HG03521 (cell line): Measurements from ENCODE around the gene WRAP53.

Experiments used
- ATAC-seq: cut with Tn5 transposase; IDR thresholded peaks from one replicate; pipeline ENCODE4 v1.9.1; 2021; ENCODE audit warnings: mild to moderate bottlenecking, moderate library complexity; ENCODE audit not compliant: unreplicated experiment

The WRAP53 gene

DNA sequence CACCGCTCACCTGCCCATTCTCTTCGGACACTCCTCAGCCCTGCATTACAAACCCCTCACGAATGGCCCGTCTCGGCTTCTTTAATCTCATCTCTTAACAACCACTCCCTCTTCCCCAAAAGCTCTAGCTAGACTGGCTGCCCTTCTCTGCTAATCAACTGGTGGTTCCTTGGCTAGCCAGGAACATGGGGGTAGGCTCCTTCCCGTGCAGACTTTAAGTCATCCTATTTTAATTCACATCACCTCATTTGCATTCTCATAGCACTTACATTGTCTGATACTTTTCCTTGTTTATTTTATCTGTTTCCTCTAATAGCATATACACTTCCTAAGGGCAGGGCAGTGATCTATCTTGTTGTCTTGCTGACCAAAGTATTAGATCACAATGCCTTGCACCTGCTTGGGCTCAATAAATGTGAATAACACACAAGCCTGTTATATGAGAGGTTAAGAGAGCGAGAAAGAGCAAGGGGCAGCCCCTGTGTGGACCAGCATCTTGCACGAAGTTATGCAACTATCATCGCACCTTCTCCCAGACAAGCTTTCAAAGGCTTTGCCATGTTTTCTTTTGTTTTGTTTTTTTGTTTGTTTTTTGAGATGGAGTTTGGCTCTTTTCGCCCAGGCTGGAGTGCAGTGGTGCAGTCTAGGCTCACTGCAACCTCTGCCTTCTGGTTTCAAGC lies 10.7 kb upstream of the WRAP53 start:
- ATAC-seq: no peak

DNA sequence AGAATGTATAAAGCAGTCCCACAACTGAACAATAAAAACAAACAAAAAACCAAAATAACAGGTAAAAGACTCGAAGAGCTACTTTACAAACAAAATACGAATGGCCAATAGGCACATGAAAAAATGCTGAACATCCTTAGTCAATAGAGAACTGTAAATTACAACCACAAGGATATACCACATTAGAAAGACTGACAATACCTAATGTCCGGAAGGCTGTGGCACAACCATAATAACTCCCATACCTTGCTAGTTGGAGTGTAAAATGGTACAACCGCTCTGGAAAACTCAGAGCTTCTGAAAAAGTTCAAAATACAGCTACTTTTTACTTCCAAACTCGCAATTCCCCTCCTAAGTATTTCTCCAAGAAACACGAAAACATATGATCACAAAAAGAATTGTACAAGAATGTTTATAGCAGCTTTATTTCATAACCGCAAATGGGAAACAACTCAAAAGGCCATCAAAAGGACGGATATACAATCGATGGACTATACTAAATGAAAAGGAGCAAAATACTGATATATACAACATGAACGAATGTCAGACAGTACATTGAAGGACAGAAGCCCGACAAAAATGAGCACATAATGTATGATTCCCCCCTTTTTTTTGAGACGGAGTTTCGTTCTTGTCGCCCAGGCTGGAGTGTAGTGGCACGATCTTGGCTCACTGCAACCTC lies 3.3 kb upstream of the WRAP53 start:
- no peak for ATAC-seq

DNA sequence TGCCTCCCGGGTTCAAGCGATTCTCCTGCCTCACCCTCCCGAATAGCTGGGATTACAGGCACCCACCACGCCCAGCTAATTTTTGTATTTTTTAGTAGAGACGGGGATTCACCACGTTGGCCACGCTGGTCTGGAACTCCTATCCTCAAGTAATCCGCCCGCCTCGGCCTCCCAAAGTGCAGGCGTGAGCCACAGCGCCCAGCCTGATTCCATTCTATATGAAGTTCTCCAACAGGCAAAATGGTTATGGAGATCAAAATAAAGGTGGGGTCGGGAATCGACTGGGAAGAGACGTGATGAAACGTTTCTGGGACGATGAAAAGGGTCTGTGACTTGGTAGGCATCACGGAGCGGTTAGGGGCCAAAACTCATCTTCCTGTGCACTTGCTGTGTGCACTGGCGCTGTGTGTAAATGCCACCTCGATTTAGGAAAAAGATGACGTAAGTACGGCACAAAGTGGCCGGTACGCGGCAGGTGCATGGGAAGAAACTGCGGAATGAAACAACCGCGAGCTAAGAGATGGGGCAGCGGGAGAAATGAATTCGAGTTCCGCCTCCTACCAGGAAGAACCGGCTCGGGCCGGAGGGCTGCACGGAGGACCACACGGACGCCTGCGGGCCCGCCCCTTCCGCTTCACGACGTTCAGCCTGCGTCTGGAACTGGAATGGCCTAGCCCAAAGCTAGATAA lies 2.6 kb upstream of the WRAP53 start:
- peak; percentile 50 for ATAC-seq

DNA sequence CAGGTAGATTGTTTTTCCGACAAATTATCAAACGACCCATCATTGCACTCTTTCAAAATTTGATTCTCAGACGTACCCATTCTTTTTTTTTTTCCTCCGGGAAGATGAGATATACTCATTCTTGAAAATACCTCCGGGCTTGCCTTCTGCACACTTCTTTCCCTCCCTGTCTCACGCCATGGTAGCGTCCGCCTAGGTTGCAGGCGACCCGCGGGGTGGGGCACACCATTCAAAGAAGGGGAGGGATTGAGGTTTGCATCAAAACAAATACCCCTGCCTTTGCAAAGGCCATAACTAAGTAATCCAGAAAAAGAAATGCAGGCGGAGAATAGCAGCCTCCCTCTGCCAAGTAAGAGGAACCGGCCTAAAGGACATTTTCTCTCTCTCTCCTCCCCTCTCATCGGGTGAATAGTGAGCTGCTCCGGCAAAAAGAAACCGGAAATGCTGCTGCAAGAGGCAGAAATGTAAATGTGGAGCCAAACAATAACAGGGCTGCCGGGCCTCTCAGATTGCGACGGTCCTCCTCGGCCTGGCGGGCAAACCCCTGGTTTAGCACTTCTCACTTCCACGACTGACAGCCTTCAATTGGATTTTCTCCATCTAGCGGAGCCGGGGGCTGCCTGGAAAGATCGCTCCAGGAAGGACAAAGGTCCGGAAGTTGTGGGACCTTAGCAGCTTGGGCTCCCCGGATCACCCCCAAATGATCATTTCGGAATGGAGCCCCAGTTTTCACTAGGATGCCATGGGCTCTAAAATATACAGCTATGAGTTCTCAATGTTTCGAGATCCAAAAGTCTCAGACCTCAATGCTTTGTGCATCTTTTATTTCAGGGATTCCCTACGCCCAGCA lies 1.8 kb upstream of the WRAP53 start:
- ATAC-seq: peak; percentile 40

DNA sequence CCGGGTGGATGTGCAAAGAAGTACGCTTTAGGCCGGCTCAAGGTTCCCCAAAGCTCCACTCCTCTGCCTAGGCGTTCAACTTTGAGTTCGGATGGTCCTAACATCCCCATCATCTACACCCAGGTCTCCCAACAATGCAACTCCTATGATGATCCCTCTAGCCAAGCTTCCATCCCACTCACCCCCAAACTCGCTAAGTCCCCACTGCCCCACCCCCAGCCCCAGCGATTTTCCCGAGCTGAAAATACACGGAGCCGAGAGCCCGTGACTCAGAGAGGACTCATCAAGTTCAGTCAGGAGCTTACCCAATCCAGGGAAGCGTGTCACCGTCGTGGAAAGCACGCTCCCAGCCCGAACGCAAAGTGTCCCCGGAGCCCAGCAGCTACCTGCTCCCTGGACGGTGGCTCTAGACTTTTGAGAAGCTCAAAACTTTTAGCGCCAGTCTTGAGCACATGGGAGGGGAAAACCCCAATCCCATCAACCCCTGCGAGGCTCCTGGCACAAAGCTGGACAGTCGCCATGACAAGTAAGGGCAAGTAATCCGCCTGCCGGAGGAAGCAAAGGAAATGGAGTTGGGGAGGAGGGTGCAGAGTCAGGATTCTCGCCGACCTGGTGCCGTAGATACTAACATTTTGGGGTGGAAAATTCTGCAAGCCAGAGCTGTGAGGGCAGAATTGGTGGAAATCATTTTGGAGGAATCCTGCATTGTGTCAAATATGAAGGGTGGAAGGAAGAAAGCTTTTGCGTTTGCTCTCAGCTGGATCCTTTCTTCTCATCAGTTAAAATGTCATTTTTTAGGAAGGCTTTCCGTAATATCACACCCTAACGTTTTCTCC lies 987 bp upstream of the WRAP53 start, which contains the start of gene TP53:
Gene TP53, minus strand, starts transcription at position 419 of the 836 bp plus-strand sequence. CDS start 10,896 bp downstream, outside the sequence.
- ATAC-seq: no peak

DNA sequence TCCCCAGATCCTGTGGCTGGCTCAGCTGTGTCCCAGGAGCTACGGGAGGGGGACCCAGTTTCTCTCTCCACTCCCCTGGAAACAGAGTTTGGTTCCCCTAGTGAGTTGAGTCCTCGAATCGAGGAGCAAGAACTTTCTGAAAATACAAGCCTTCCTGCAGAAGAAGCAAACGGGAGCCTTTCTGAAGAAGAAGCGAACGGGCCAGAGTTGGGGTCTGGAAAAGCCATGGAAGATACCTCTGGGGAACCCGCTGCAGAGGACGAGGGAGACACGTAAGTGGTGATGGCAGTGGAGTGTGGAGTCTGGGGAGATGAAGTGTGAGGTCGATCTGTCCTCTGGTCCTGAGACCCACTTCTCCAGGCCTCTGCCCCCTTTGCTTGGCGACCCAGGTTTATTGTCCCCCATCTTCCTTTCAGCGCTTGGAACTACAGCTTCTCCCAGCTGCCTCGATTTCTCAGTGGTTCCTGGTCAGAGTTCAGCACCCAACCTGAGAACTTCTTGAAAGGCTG lies 585 bp downstream of the WRAP53 start:
- ATAC-seq: no peak

DNA sequence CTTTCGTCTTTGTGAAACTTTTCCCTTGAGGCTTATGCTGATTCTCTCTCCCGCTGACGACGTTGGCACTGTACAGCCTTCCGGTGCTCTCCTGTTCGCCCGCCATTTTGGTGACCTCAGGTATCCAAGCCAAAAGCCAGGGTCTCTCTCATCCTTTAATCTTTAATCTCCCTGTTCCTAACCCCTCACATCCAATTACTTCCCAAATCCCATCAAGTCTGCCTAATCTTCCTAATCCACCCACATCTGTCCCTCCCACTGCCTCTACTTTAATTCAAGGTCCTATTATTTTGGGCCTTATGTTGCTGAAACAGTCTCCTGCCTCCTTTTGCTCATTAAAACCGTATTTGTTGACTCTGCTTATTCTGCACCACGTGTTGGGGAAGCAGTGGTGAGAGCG lies 7.3 kb downstream of the WRAP53 start:
- no peak for ATAC-seq

DNA sequence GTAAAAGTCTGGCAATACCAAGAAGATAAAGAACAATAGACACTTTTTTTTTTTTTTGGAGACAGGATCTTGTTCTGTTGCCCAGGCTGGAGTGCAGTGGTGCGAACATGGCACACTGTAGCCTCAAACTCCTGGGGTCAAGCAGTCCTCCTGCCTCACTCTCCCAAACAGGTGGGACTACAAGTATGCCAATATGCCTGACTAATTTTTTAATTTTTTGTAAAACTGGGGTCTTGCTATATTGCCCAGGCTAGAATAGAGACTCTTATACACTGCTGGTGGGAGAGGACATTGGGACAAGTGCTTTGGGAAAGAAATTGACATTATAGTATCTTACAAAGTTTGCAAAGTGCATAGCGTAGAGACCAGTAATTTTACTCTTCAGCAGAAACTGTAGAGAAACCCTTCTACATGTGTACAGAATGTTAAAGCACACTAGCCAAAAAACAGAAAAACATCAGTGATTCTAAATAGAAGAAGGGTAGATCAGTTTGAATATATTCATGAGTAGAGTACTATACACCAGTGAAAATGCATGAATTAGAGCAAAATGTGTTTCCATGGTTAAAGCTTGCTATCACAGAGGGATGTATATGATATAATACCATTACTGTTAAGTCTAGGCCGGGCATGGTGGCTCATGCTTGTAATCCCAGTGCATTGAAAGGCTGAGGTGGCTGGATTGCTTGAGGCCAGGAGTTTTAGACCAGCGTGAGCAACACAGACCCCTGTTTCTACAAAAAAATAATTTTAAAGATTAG lies 9.7 kb downstream of the WRAP53 start:
- no peak for ATAC-seq

DNA sequence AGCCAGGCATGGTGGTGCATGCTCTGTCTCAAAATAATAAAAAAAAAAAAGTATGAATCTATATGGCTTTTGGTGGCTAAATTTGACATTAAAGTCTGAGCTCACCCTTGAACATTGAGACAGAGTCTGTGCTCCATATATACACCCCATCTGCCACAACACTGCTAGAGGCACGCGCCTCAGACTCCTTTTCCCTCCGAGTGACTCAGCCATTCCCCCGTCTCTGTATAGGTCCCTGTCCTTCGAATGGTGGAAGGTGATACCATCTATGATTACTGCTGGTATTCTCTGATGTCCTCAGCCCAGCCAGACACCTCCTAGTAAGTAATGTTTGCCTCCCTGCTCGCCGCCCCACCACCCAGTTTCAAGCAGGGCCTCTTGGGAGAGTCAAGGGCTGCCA lies 12.2 kb downstream of the WRAP53 start:
- no peak for ATAC-seq

DNA sequence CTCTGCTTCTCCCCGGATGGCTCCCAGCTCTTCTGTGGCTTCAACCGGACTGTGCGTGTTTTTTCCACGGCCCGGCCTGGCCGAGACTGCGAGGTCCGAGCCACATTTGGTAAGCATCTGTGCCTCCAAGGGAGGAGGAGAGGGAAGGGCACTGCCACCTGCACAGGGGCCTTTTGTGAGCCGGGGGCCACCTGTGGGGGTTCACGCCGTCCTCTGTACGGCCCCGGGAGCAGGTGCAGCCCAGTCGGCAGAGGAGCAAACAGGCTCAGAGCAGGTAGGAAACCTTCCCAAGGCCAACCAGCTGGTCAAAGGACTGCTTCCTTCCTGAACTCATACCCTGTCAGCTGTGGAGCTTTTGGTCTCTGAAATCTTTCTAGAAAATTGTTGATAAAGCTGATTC lies 13.4 kb downstream of the WRAP53 start:
- ATAC-seq: no peak

DNA sequence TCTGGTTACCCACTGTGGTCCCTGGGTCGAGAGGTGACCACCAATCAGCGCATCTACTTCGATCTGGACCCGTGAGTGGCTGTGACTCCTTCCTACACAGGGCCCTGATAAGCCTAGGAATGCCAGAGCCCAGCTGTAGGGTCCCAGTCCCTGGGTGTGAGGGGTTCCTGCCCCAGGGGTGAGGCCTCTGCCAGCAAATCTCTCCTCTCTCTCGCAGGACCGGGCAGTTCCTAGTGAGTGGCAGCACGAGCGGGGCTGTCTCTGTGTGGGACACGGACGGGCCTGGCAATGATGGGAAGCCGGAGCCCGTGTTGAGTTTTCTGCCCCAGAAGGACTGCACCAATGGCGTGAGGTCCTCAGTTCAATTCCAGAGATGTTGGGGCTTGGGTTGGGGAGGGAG lies 14.5 kb downstream of the WRAP53 start:
- no peak for ATAC-seq

DNA sequence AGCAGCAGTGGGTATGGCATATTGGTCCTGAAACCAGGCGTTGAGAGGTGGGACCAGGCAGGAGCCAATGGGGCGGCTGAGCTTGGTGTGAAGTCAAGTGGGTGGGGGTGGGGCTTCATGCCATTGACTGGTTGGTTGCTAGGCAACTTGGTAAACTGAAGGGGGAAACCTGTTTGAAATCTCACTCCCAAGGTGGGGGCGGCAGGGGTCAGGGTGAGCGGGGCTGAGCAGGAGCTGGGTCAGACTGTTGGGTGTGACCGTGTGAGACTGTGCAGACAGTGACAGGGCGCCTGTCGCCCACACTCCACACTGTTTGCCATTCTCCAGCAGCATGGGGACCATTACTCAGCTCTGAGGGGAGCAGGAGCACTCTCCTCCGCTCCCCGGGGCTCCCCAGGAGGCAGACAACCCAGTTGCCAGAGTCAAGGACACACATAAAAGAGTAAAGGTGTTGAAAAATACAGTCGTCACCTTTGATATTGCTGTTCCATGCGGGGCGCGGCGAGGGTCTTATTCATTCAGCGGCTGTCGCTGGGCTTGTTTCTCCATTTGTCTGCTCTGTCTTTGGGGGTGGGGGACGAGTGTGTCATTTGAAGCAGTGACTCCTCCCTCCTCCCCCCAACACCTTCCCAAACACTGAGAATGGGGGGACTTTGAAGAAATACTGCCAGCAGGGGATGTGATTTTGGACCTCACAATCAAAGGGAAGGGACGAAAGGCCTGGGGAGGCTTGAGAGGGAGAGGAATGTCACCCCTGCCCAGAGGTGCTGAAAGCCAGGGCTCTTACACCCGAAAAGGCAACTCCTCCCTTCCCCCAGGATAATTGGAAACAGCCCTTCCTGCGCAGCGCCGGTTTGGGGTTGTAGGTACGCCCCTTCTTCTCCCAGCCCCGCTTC lies 15.6 kb downstream of the WRAP53 start:
- no peak for ATAC-seq

DNA sequence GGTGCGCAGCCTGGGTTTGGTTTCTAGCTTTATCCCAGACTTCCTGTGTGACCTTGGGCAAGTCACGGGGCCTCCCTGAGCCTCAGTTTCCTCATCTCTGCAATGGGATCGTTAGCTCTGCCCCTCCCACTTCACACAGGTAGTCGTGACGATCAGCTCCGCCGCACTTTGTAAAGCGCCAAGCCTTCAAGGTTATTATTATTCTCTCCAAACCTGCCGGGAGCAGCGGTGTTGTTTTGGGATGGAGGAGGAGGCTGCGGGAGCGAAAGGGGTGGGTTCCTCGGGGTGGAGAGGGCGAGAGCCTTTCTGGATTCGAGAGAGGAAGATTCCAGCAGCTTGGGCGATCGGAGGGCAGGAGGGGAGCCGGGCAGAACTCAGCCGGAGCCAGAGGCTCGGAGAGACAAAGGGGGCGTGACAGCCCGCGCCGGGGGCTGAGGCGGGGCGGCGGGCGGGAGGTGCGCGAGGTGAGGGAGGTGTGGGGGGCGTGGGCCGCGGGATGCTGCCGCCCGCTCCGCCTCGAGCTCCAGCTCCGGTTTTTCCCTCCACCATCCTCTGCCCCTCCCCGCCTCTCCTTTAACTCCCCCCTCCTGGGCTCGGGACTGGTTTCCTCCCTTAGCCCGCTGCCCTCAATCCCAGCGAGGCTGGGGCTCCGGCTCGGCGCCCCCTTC lies 16.5 kb downstream of the WRAP53 start, which contains the start of gene EFNB3:
Gene EFNB3, plus strand, starts transcription at position 602 of the 668 bp plus-strand sequence. CDS start 397 bp downstream, outside the sequence.
- no peak for ATAC-seq

DNA sequence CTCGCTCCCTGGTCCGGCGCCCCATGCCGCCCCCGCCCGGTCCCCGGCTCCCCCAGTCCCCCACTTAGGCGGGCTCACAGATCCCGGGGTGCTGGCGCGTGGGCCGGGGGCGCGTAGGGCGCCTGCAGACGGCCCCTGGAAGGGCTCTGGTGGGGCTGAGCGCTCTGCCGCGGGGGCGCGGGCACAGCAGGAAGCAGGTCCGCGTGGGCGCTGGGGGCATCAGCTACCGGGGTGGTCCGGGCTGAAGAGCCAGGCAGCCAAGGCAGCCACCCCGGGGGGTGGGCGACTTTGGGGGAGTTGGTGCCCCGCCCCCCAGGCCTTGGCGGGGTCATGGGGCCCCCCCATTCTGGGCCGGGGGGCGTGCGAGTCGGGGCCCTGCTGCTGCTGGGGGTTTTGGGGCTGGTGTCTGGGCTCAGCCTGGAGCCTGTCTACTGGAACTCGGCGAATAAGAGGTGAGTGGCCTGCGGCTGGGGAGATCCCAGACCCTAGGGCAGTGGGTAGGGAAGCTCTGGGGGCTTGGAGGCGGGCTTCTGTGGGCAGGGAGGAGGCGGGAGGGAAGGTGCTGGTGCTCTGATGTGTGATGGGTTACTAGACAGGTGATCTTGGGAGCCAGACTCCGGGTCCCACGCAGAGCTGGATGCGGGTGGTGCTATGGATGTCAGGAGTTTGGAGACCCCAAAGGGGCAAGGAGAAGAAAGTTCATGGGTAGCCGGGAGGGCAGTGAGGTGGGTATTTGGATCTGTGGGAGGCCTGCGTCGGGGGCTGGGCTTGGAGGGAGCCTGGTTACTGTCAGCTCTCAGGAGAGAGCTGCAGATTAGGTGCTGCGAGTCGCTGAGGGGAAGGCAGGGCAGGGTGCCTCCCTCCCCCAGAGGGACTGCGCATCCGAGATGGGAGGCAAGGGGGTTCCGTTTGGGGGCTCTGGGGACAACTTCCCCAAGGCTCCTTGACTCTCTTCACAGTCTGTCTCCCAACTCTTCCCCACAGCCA lies 17.3 kb downstream of the WRAP53 start:
- no peak for ATAC-seq

DNA sequence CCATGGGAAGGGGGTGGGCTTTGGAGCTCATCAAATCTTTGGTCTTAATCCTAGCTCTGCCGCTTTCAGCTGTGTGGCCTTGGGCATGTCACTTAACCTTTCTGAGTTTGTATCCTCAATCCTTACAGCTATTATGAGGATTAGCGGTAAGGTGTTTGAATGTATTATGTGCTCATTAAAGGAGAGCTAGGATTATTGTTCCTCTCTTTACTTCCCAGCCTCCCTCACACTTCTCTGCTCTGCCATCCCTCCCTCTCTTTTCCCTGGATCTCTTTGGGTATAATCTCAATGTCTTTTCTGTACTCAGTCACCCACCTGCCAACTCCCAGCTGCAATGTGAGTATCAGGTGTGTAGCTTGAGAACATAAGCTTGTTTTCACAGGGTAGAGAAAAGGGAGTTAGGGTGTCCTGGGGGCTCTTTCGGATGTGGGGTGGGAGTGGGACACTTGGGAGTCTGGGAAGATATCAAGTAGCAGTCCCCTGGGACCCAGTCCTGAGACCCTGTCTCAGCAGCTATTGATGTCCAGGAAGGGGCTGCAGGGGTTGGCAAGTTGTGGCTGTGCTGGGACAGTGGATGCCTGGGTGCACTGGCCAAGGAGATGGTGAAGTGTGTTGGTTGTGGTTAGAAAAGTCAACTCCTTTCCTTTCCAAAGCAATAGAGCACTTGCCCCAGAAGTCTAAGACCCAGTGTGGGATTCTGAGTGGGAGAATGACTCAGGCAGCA lies 18.5 kb downstream of the WRAP53 start:
- ATAC-seq: no peak

DNA sequence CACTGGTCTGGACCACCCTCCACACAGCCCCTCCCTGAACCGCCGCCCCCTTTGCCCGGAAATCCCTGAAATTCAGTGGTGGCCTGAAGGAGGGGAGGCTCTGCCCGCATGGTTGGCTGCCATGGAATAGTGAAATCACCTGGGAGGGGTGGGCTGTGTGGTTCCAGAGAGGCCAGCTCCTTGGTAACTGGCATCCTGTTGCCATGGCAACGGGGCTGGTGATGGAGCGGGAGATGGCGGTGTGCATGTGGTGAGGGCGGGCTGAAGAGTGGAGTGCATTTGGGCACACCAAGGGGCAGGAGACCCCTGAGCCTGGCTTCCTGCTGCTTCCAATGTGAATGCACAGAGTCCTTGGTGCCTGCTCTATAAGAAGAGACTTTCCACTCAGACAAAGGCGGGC lies 19.2 kb downstream of the WRAP53 start:
- ATAC-seq: no peak
